K562 (cell line): ENCODE results near the gene LANCL3. TPM values are rescaled to one million over a fixed set of nuclear protein-coding genes. Genes with fewer than 3 reads are reported as not detected.

Source experiments
- ATAC-seq: fragments of 200-7000 bp; cut with Tn5 transposase; 3 replicates; pipeline ENCODE4 v1.9.1; 2020; ENCODE audit warnings: moderate library complexity
- BruUV-seq: library from RNA; stranded (reverse); fragments of 400-500 nt; replicated peaks from 2 replicates; lab custom pipeline; 2021; lab: Mats Ljungman, UMichigan
- CTCF ChIA-PET: fragments of 300-600 bp; formaldehyde crosslinking; extraction: SDS; loops from one replicate; lab custom pipeline; 2021; ENCODE audit warnings: low intra/inter-chr PET ratio; lab: Yijun Ruan, JAX
- POLR2A ChIA-PET: fragments of 300-600, 350-650 bp; sonication (Branson Sonifier 250); formaldehyde crosslinking; extraction: SDS; loops from one replicate; lab custom pipeline; 2021; ENCODE audit warnings: antibody characterized with exemption, inconsistent platforms; lab: Yijun Ruan, JAX
- DNase-seq, 4 experiments: peaks; one replicate each; pipeline versions ENCODE4 v3.0.0 to v3.0.0-alpha.2; 2011 to 2018; ENCODE audit warnings: low spot score in 3 of 4, mixed read lengths in 3 of 4; ENCODE audit errors: extremely low read depth in 1 of 4
- FAIRE-seq: peaks from 2 replicates; lab custom pipeline; 2011; peaks lifted over from hg19 to GRCh38; lab: Jason Lieb, UNC
- H2AFZ ChIP-seq: 2 replicates; pipeline ENCODE4 v1.6.0; 2011; ENCODE audit warnings: low read depth, low read length, control low read depth, inconsistent platforms
- H3K27ac ChIP-seq: fragments of 200-600 bp; 3 replicates; pipeline ENCODE4 v1.8.0; 2011; ENCODE audit warnings: low read depth, mild to moderate bottlenecking, control low read depth, inconsistent platforms, low read length, moderate library complexity, mixed read lengths; ENCODE audit errors: extremely low read depth
- H3K27me3 ChIP-seq, 2 experiments: fragments of 300-600 bp in 1 of 2; 2 replicates in 1 of 2; 3 replicates in 1 of 2; pipeline versions ENCODE4 v1.6.0 to v1.8.0; 2011; ENCODE audit warnings: inconsistent platforms in 2 of 2, low read length in 2 of 2, mild to moderate bottlenecking in 1 of 2, mixed read lengths in 1 of 2, moderate library complexity in 1 of 2; ENCODE audit not compliant: control insufficient read depth in 2 of 2, insufficient read depth in 2 of 2
- H3K36me3 ChIP-seq: fragments of 300-600 bp; 3 replicates; pipeline ENCODE4 v1.8.0; 2011; ENCODE audit warnings: mild to moderate bottlenecking, low read length, inconsistent platforms; ENCODE audit not compliant: control insufficient read depth, insufficient read depth
- H3K4me1 ChIP-seq, 2 experiments: fragments of 200-600 bp in 1 of 2; replicated peaks in 1 of 2; 2 replicates in 1 of 2; 3 replicates in 1 of 2; pipeline versions ENCODE4 v1.5.1 to v1.8.0; 2011; ENCODE audit warnings: inconsistent platforms in 2 of 2, low read length in 2 of 2, mild to moderate bottlenecking in 1 of 2, mixed read lengths in 1 of 2, moderate library complexity in 1 of 2; ENCODE audit not compliant: control insufficient read depth in 2 of 2, insufficient read depth in 2 of 2
- H3K4me2 ChIP-seq: 2 replicates; pipeline ENCODE4 v1.6.1; 2011; ENCODE audit warnings: low read length, control low read depth, inconsistent platforms, mixed read lengths; ENCODE audit not compliant: insufficient read depth
- H3K4me3 ChIP-seq: fragments of 200-600 bp; sonication (generic), shearing (Covaris generic); 2 replicates; pipeline ENCODE4 v1.5.1; 2016; ENCODE audit warnings: control low read depth, inconsistent platforms
- H3K79me2 ChIP-seq: fragments of 200-600 bp; 3 replicates; pipeline ENCODE4 v1.8.0; 2011; ENCODE audit warnings: low read length, inconsistent platforms; ENCODE audit not compliant: control insufficient read depth, insufficient read depth
- H3K9ac ChIP-seq, 2 experiments: 2 replicates each; pipeline versions ENCODE4 v1.6.0 to v1.6.1; 2011; ENCODE audit warnings: low read depth in 2 of 2, low read length in 2 of 2, control low read depth in 1 of 2, inconsistent platforms in 1 of 2, mild to moderate bottlenecking in 1 of 2, mixed read lengths in 1 of 2; ENCODE audit not compliant: insufficient read depth in 1 of 2
- H3K9me1 ChIP-seq: one replicate; pipeline ENCODE4 v1.6.0; 2011; ENCODE audit warnings: inconsistent platforms, mild to moderate bottlenecking, low read length, moderate library complexity; ENCODE audit not compliant: control insufficient read depth, insufficient read depth
- H3K9me3 ChIP-seq: replicated peaks from 2 replicates; pipeline ENCODE4 v1.5.1; 2011; ENCODE audit warnings: low read depth, low read length, inconsistent platforms; ENCODE audit not compliant: control insufficient read depth, insufficient read depth
- H4K20me1 ChIP-seq: replicated peaks from 2 replicates; pipeline ENCODE4 v1.6.1; 2011; ENCODE audit warnings: low read length, inconsistent platforms, mixed read lengths; ENCODE audit not compliant: control insufficient read depth, insufficient read depth
- BHLHE40 ChIP-seq: IDR thresholded peaks from 2 replicates; pipeline ENCODE4 v1.6.1; 2011; ENCODE audit warnings: low read length, improper control_type of control experiment
- DDX20 ChIP-seq: fragments of 450-650 bp; IDR thresholded peaks from 2 replicates; pipeline ENCODE4 v1.6.1; 2016; ENCODE audit warnings: missing genetic modification characterization, low read depth, mild to moderate bottlenecking, missing compliant biosample characterization, moderate library complexity
- EP300 ChIP-seq: IDR thresholded peaks from 2 replicates; pipeline ENCODE4 v1.6.1; 2012; ENCODE audit warnings: low read length, improper control_type of control experiment
- ETV6 ChIP-seq, 3 experiments: fragments of 150-350 bp in 1 of 3; sonication (generic) in 1 of 3; formaldehyde crosslinking in 1 of 3; IDR thresholded peaks; 2 replicates each; pipeline versions ENCODE4 v1.6.1 to v1.8.0; 2014 to 2022; ENCODE audit warnings: borderline replicate concordance in 2 of 3, low read depth in 2 of 3, antibody characterized with exemption in 1 of 3, low read length in 1 of 3, mild to moderate bottlenecking in 1 of 3, missing genetic modification reagents in 1 of 3
- MTA3 ChIP-seq: fragments of 450-650 bp; formaldehyde crosslinking; IDR thresholded peaks from 2 replicates; pipeline ENCODE4 v1.6.1; 2017; ENCODE audit warnings: mild to moderate bottlenecking, borderline replicate concordance
- NFIX ChIP-seq: fragments of 250-450 bp; sonication (Bioruptor Pico); IDR thresholded peaks from 2 replicates; pipeline ENCODE4 v1.4.0; 2020; ENCODE audit warnings: low read depth, mild to moderate bottlenecking, moderate library complexity
- NRF1 ChIP-seq, 2 experiments: fragments of 450-650 bp; IDR thresholded peaks in 1 of 2; conservative IDR thresholded peaks in 1 of 2; 2 replicates each; pipeline ENCODE4 v1.6.1; 2014; ENCODE audit warnings: mild to moderate bottlenecking in 2 of 2
- RFX1 ChIP-seq: fragments of 450-650 bp; IDR thresholded peaks from 2 replicates; pipeline ENCODE4 v1.6.1; 2016; ENCODE audit warnings: mild to moderate bottlenecking, moderate library complexity
- RNF2 ChIP-seq: sonication (generic); IDR thresholded peaks from 2 replicates; pipeline ENCODE4 v1.6.1; 2016
- STAT5A ChIP-seq: IDR thresholded peaks from 2 replicates; pipeline ENCODE4 v1.6.1; 2012; ENCODE audit warnings: low read length, inconsistent platforms, borderline replicate concordance
- ZC3H11A ChIP-seq: IDR thresholded peaks from 2 replicates; pipeline ENCODE4 v1.6.1; 2012; ENCODE audit warnings: low read depth, low read length, improper control_type of control experiment
- WGBS: fragments of 100-300 bp; shearing (Covaris generic); methylation state at CpG from one replicate; pipeline ENCODE4 v1.1.6; 2016; ENCODE audit warnings: low coverage, mixed read lengths; ENCODE audit not compliant: insufficient coverage; ENCODE audit errors: missing lambda C conversion rate; 5-methylcytosine and 5-hydroxymethylcytosine counted together
- in situ Hi-C: fragments of 300-500 bp; cut with MboI; formaldehyde crosslinking; loops from 4 replicates; pipeline ENCODE4 v1.15.0; 2018; ENCODE audit warnings: inconsistent platforms, mixed read lengths
- intact Hi-C: fragments of 100-400 bp; cut with micrococcal nuclease; formaldehyde crosslinking; loops from 2 replicates; pipeline ENCODE4 v1.14.2; 2022
- polyA plus RNA-seq, 8 experiments: library from polyadenylated mRNA; depleted of rRNA in 4 of 8; stranded (reverse) in 5 of 8; unstranded in 3 of 8; fragments of >200 nt; fragmentation: Nextera tagmentation in 2 of 8; fragmentation: Illumina TruSeq in 1 of 8; extraction: Ambion mirVana in 2 of 8; extraction: Trizol in 1 of 8; gene quantifications; 2 replicates each; pipeline versions ENCODE4 v1.2.1 to v1.2.3, GENCODE V29; 2011 to 2014; ENCODE audit warnings: inconsistent platforms in 1 of 8, missing spikeins in 1 of 8
- total RNA-seq, 7 experiments: library from RNA; depleted of rRNA in 6 of 7; stranded (reverse); fragments of >200 nt in 6 of 7; fragmentation: Illumina TruSeq in 2 of 7; extraction: Trizol in 2 of 7; gene quantifications; 2 replicates each; pipeline versions ENCODE4 v1.2.1 to v1.2.3, GENCODE V29; 2011 to 2021; ENCODE audit warnings: low replicate concordance in 1 of 7
- TF ChIP-seq, protein P1 (sequence below): fragments of 250-450 bp; sonication (Bioruptor Pico); IDR thresholded peaks from 2 replicates; pipeline ENCODE4 v1.5.0; 2021

The LANCL3 gene
- total and polyA plus RNA-seq, 9 of the 15 experiments (the other 6 are each of a cell fraction or from before 2014, with no cell fraction given): 0.41 to 1.5 (median 0.58) TPM

DNA sequence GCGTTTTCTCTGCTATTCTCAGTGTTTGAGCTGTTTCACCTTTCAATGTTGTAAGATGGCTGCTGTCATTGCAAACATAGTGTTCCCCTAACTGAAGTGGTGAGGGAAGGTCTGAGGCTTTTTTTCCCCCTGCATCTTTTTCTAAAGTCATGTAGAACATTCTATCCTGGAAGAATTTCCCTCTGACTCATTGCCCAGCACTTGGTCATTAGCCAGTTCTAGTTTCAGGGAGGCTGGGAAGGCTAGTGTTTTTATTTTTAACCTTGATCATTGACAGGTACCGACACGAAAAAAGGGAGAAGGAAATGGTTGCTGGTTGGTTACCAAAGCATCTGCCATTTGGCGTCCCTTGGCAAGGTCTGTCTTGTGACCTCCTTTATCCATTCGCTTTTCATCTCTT lies 6.6 kb downstream of the LANCL3 start:
- H3K4me3 ChIP-seq: no peak overlapping the region
- peaks cover 10% of the 10 kb centered on the region; the same call in 2 of the 3 replicates for H3K79me2 ChIP-seq
- ATAC-seq (no peak), FAIRE-seq (no peak), DNase-seq (no peak)
- BruUV-seq: no TSS peak
- no peaks in the 10 kb centered on the region; a peak in 2 of 5 replicates for H3K4me1 ChIP-seq
- H3K27ac ChIP-seq: no peak overlapping the region
- H3K9me3 ChIP-seq: no peaks in the 10 kb centered on the region
- no peak overlapping the region for H2AFZ ChIP-seq
- H3K27me3 ChIP-seq: no peaks in the 10 kb centered on the region
- H3K9me1 ChIP-seq: no peaks in the 10 kb centered on the region
- no peak overlapping the region for H3K9ac ChIP-seq
- in situ Hi-C loops: loop anchor here (10.0 kb wide), 1 partner anchor 247 kb away; no protein-coding TSS in a partner anchor
- no peaks in the 10 kb centered on the region for H3K36me3 ChIP-seq
- H4K20me1 ChIP-seq: no peaks in the 10 kb centered on the region
- 56% methylated on average over 1 of the region's 5 CpGs for WGBS
- H3K4me2 ChIP-seq: no peak overlapping the region
- intact Hi-C loops: loop anchor here (10.0 kb wide), 1 partner anchor 137 kb away; no protein-coding TSS in a partner anchor
- CTCF ChIA-PET: no interaction called here
- POLR2A ChIA-PET: no interaction called here
- TF ChIP-seq STAT5A (no peak), MTA3 (no peak), ETV6 (IDR thresholded peaks at IDR 0.05; ENCODE audit: borderline replicate concordance in 1 of 2, low read depth in 2 of 2, low read length in 1 of 2) (no peak), ETV6 (CRISPR knock-in tag; IDR thresholded peaks at IDR 0.05; ENCODE audit: borderline replicate concordance) (no peak), BHLHE40 (no peak), RNF2 (no peak), RFX1 (no peak), DDX20 (tag) (no peak), NFIX (CRISPR knock-in tag) (no peak), NRF1 (conservative IDR thresholded peaks at IDR 0.05 in 1 of 2, IDR thresholded peaks at IDR 0.05 in 1 of 2) (no peak), EP300 (no peak), ZC3H11A (no peak)
- TF ChIP-seq, protein P1, sequence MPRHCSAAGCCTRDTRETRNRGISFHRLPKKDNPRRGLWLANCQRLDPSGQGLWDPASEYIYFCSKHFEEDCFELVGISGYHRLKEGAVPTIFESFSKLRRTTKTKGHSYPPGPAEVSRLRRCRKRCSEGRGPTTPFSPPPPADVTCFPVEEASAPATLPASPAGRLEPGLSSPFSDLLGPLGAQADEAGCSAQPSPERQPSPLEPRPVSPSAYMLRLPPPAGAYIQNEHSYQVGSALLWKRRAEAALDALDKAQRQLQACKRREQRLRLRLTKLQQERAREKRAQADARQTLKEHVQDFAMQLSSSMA (CRISPR knock-in tag): no peak
